Measurements from ENCODE around the gene CCNB1IP1.

- TF ChIP-seq CTCF (IDR thresholded peaks at IDR 0.05), result no peak
- TF ChIP-seq ZFX (IDR thresholded peaks at IDR 0.05; ENCODE audit: borderline replicate concordance), result no peak
These were observed 49.4 kb upstream of the CCNB1IP1 start for GRCh38 chr14:20382526-20382925.

Measured in 22Rv1 (cell line).